GM19043 (cell line): Measurements from ENCODE around the gene DISC1.
A peak's percentile ranks its signal among the peaks of the same experiment; 100 is the strongest.
"Not testable (repeated sequence)": the region's sequence is repeated elsewhere in the genome, so short reads cannot be mapped to it uniquely, and the experiment has no call there.

Experiments
- ATAC-seq: cut with Tn5 transposase; IDR thresholded peaks from one replicate; pipeline ENCODE4 v1.9.1; 2021; ENCODE audit warnings: low read depth; ENCODE audit not compliant: unreplicated experiment

The DISC1 gene

DNA sequence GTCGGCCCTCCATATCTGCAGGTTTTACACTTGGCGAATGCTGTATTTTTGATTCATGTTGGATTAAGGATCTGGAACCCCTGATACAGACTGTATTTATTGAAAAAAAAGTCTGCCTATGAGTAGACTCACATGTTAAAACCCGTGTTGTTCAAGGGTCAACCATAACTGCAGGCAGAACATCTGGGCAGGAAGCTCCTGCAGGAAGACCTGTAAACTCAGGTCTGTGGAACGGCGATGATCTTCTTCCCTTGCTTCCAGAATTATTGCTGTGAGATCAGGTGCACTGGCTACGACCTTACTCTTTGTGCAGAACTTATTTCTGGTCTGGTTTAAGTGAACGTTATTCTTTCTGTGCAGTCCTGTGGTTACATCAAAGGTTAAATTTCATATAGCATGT is 96.6 kb downstream of the DISC1 start:
- ATAC-seq, result no peak

DNA sequence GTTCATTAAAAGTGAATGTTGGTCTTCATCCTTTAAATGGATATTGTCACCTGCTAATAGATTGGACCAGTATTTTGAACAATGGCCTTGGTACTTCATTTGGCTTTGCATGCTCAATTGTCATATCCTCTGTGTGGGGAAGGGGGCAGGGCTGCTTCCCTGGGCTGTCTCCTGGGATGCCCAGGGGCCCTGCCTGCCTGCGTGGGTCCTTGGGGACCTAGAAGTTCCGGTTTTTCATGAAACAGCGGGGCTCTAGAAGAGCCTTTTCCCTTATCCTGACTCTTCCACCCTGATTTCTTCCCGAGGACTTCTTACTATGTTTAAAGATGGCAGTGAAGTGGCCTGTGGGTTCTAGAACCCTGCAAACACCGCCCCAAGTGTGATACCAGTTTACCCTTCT is 97.5 kb downstream of the DISC1 start:
- no peak for ATAC-seq

DNA sequence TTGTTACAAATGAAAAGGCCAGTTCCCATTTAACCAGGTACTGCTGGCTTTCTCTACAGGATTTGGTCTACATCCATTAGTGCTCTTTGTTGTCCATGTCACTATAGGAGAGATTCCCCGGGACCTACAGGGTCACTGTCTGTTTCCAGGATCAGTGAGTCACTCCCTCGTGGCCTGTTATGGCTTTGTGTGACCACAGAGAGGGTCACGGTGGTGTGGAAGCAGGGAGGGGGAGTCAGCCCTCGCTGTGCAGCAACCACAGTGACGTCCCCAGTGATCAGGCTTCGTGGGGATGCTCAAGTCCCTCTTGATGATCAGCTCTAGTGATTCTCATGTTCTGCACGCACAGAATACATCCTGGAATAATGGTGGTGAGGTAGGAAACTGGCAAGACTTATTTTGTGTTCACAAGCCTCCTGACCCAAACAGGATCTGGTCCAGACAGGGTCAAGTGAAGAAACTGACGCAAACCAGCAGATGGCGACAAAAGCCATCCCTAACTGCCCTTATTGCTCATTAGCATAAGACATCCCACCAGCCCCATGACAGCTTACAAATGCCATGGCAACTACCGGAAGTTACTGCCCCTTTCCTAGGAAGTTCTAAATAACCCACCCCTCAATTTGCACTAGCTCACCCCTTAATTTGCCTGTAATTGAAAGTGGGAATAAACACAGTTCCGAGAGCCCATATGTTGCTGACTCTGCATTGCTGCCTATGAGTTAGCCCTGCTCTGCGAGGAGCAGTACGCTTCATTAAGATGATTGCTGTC is 98.5 kb downstream of the DISC1 start:
- ATAC-seq, result peak; percentile 61

DNA sequence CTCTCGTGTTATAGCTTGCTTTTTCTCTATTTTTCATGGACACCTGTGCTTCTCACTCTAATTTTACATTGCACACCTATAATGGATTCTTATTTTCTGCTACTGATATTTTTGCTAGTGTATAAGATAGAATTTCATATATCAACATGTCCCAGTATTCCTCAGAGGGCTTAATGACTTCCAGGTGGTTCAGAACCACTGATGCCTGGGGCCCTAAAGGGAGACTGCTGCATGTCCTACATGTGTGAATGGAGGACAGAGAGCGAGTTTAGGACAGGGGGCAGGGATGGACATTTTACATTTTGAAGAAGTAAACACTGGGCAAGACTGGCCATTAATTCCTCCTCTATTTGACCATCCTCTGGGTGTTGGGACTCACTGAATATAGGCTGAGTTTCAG is 100.6 kb downstream of the DISC1 start:
- ATAC-seq, result no peak

DNA sequence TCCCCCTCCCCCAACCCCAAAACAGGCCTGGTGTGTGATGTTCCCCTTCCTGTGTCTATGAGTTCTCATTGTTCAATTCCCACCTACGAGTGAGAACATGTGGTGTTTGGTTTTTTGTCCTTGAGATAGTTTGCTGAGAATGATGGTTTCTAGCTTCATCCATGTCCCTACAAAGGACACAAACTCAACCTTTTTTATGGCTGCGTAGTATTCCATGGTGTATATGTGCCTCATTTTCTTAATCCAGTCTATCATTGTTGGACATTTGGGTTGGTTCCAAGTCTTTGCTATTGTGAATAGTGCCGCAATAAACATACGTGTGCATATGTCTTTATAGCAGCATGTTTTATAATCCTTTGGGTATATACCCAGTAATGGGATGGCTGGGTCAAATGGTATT is 102.4 kb downstream of the DISC1 start:
- not testable (repeated sequence) for ATAC-seq

DNA sequence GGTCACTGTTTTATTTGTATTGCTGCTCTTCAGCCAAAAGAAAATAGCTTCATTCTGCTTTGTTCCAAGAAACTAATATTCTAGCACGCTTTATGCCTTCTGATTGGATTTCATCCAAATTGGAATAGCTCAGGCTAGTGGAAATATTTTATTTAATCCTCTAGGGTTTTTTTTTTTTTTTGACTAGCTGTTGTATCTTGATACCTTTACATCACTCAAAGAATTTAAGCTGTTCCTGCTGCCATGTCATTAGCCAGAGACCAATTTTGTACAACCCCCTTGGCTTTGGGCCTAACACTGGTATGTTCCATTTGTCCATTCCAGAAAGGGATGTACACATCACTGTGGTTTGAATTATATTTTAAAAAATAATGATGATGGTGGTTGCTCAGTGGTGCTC is 103.0 kb downstream of the DISC1 start:
- no peak for ATAC-seq

DNA sequence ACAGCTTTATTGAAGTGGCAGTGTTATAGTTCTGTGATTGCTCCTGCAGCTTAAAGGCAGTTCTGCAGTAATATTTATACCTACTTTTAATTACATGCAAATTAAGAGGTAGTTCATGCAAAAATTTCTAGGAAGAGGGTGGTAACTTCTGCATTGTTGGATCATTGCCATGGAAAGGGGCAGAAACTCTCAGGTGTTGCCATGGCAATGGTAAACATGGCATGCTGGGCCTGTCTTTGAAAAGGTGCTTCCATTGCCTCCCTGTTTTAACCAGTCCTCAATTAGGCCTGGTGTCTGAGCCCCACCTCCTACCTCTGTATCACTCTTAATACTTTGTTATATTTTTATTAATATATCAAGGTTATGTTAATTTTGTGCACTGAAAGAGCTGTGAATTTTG is 104.7 kb downstream of the DISC1 start:
- ATAC-seq, result no peak

DNA sequence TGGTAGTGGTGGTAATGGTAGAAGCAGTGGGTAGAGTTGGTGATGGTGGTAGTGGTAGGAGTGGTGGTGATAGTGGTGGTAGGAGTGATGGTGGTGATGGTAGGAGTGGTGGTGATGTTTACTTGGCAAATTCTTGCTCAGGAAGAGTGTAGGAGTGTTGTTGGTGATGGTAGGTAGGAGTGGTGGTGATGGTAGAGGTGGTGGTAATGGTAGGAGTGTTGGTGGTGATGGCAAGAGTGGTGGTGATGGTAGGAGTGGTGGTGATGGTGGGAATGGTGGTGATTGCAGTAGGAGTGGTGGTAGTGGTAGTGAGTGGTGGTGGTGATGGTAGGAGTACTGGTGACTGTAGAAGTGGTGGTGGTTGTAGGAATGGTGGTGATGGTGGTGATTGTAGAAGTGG is 106.5 kb downstream of the DISC1 start:
- ATAC-seq, result no peak

DNA sequence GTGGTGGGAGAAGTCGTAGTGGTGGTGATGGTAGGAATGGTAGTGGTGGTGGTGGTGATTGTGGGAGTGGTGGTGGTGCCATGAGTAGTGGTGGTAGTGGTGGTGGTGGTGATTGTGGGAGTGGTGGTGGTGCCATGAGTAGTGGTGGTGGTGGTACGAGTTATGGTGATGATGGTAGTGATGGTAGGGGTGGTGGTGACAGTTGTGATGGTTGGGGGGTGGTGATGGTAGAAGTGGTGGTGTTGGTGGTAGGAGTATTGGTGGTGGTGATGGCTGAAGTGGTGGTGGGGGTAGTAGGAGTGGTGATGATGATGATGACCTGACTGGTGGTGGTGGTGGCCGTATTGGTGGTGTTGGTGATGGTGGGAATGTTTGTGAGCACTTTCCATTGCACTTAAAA is 107.1 kb downstream of the DISC1 start:
- ATAC-seq, result no peak

DNA sequence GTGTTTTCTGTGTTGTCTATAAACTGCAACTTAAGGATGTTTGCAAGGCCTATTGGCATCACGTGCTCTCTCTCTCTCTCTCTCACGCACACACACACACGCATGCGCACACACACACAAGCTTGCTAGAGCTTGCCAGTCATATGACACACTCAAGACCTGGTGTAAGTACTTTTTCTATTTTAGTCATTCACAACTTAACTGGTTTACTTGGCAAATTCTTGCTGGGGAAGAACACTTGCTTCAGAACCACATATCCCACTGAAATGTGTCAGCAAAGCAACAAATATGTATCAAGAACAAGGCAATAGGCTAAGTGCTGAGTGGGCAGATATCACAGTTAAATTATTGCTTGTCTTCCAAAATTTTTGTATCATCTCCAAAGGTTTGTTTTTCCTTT is 107.8 kb downstream of the DISC1 start:
- ATAC-seq, result no peak

DNA sequence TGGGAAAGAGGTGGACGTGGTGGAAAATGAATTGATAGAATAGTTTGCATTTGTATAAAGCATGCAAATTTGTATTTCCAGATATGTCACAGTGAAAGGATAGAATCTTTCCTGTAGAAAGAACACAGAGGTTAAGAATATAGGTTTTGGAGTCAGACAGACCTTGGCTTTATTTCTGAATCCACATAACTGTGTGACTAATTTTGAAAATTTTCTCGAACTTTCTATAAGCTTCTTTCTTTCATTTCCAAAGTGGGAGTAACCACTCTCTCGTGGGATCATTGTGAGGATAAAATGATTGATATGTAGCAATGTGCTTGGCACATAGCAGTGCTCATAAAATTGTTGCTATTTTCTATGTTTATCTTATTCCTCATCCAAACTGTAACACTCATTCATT is 108.8 kb downstream of the DISC1 start:
- no peak for ATAC-seq

DNA sequence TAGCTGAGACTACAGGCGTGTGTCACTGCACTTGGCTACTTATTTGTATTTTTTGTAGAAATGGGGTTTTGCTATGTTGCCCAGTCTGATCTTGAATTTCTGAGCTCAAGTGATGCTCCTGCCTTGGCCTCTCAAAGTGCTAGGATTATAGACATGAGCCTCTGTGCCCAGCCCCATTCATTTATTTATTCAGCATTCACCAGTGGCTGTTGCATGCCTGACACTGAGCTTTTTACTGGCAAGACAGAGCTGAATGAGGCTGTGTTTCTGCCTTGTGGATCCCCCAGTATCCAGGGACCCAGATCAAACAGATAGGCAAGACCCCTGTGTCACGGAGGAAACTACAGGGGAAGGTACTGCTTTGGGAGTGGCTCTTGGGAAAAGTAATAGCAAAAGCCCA is 109.4 kb downstream of the DISC1 start:
- ATAC-seq, result no peak

DNA sequence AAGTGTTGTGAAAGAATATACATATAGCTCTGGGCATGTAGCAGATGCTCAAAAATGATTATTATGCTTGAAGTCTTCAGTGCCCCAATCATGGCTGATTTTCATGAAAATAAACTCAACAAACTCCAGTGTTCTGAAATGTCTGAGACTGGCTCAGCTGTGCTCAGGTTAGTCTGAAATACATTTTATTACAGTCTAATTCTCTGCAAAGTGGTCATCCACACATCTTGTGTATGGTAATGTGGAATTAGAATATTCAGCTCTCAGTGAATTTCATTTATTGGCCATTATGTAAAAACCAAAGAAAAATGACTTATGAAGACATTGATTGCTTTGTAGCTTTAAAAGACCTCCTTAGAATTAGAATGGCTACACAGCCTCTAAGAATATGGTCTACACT is 109.9 kb downstream of the DISC1 start:
- ATAC-seq, result no peak

DNA sequence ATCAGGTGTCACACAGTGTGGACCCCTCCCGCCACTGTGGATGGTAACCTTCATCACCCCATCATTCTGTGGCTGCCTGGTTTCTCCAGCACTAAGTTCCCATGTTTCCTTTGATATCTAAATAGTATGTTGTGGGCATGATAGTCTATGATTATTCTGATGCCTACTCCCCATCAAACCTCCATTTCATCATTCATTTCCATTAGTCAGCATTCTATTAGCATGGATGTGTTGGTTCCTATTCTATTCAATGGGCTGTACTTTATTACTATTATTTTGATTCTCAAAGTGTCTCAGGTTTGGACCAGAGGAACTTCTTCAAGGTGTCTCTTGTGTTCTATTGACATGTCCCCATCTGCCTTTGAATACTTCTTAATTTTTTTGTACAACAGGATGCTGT is 112.0 kb downstream of the DISC1 start:
- ATAC-seq, result no peak

DNA sequence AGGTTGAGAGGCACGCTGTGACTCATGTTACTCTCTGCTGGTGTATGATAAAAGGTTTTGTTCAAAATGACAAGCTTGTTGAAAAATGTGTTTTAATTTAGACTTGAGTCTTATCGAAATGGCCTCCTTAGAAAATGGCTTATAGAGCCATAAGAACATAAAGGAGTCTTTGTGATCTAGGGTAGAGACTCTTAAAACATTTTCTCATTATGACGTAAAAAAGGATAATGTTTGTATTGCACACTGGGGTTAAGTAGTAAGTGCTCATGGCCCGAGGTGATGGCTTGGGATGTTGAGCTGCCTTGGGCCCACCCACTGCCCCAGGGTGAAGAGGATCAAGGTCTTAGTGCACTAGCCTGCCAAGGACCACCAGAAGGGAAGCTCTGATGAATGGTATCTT is 117.4 kb downstream of the DISC1 start:
- no peak for ATAC-seq

DNA sequence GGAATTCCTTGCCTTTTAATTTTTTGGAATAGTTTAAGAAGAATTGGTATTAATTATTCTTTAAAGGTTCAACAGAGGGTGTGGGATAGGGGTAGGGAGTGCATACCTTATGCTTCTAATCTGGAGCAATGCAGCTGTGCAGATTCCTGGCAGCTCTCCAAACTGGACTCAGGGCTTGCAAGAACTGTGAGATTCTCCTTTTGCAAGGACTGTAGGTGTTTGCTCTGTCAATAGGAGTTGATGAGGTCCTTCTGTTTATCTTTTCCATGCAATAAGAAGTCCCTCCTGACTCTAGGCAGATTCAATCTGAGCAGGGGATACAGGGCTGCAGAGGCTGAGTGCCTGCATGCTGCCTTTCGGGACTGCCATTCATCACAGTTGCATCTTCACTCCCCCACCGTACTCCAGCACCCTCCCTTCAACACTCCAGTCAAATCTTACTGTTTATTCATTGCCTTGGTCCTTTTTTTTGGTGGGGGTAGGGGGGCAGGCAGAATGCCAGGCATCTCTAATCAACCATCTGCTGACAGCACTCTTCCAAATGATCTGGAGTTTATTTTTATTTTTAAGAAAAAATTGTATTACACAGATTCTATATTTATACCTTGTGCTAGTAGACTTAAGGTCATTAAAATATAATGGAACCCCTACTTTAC is 122.3 kb downstream of the DISC1 start:
- no peak for ATAC-seq

DNA sequence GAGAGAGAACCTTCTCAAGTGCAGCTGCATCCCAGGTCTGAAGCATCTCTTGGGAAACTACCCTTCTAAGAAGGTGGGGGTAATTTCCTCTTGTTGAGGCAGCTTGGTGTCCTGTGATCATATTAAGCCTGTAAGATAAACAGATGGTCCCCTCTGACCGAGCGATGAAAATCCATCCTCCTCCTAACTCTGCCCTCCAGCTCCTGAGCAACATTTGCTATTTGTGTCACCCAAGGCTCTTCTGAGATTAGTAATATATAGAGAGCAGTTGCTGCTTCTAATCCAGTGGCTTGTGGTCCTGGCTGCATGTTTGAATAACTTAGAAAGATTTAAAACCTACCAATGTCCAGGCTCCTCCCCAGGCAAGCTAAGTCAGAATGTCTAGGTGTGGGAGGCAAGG is 123.7 kb downstream of the DISC1 start:
- ATAC-seq, result no peak

DNA sequence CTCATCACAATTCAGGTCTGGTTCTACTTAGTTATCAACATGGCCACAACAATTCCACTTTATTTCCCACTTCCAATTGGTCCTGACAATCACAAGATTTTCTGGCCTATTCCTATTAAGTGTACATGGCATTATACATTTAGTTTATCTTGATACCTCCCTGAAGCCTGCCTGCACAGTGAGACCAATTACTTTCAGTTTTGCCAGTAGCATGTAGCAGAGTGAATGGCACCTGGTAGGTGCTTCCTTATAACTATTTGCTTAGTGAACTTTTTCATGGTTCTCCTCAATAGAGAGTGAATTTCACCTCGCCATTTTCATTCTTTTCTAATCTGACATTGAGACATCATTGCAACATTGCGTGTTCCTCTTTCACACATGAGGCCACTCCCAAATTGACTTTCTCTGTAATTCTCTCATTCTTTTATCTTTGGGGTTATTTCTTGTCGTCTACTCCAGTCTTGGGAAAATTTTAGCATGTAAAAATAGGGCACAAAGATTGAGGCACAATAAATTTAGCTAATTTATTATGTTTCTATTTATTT is 124.3 kb downstream of the DISC1 start:
- ATAC-seq, result no peak

DNA sequence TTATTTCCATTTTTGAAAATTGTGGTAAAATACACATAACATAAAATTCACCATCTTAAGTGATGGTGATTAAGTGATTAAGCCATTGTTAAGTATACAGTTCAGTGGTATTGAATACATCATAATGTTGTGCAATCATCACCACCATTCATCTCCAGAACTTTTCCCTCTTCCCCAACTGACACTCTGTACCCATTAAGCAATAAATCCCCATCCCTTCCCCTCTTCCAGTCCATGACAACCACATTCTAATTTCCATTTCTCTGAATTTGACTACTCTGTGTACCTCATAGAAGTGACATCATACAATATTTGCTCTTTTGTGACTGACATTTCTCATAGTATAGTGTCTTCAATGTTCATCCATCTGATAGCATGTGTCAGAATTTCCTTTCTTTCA is 124.8 kb downstream of the DISC1 start:
- no peak for ATAC-seq

DNA sequence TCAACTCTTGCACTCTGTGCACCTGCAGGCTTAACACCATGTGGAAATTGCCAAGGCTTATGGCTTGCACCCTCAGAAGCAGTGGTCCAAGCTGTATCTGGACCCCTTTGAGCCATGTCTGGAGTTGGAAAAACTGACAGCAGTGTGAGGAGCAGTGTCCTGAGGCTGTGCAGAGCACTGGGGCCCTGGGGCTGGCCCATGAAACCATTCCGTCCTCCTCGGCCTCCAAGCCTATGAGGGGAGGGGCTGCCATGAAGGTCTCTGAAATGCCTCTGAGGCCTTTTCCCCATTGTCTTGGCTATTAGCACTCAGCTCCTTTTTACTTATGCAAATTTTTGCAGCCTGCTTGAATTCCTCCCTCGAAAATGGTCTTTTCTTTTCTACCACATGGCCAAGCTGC is 126.7 kb downstream of the DISC1 start:
- no peak for ATAC-seq

DNA sequence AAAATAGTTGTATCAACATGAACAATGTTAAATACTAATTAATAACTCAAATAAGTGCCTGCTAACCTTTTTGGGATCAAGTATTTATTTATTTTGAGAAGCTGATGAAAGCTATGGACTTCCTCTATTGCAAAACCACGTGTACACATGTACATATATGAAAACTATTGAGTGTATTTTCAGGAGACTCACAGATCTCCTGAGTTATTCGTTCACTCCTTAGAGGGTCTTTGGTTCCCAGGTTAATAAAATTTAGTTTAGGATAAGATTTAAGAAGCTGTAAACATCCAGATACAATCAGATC is 130.5 kb downstream of the DISC1 start:
- peak; percentile 41 for ATAC-seq

DNA sequence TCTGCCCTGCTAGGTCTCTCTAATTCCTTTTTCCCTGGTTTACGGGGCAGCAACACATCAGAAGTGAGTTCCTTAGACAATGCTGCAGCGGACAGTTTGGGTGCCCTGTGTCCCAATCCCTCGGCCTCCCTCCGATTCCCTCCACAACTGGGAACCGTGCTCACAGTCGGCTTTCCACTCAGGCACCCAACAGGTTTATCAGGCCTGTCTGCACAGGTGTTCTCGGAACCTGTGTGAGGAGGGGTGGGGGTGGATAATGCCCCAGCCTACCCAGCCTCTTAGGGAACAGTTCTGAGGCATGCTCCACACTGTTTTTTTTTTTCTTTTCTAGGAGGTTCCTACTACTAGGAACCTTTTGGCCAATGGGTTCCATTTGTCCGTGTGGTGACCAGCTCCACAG is 131.2 kb downstream of the DISC1 start:
- ATAC-seq, result no peak
